HepG2 (cell line): ENCODE data around the gene LRRTM3.

ENCODE experiments used
- MLLT10 ChIP-seq: sonication (generic); formaldehyde crosslinking; IDR thresholded peaks from 2 replicates; pipeline ENCODE4 v1.4.0; 2020; ENCODE audit warnings: missing genetic modification reagents
- POLR2A ChIP-seq, 2 experiments: IDR thresholded peaks; 2 replicates each; pipeline ENCODE4 v1.6.1; 2011; ENCODE audit warnings: low read depth in 2 of 2, low read length in 2 of 2, mild to moderate bottlenecking in 1 of 2, moderate library complexity in 1 of 2; ENCODE audit not compliant: insufficient read depth in 1 of 2
- PREB ChIP-seq: sonication (generic); formaldehyde crosslinking; IDR thresholded peaks from 2 replicates; pipeline ENCODE4 v1.4.0; 2020; ENCODE audit warnings: missing genetic modification reagents
- THAP11 ChIP-seq: IDR thresholded peaks from 2 replicates; pipeline ENCODE4 v1.6.1; 2016; ENCODE audit warnings: missing biosample characterization, missing genetic modification reagents
- ZNF12 ChIP-seq: sonication (generic); formaldehyde crosslinking; IDR thresholded peaks from 2 replicates; pipeline ENCODE4 v1.5.0; 2020; ENCODE audit warnings: missing genetic modification reagents

GRCh38 chr10:66931340-66931948, 5.6 kb downstream of the LRRTM3 start:
- TF ChIP-seq POLR2A (IDR thresholded peaks at IDR 0.05; ENCODE audit: insufficient read depth in 1 of 2, low read depth in 2 of 2, low read length in 2 of 2) (no peak), PREB (CRISPR knock-in tag) (no peak), THAP11 (CRISPR knock-in tag) (no peak), ZNF12 (CRISPR knock-in tag) (no peak), MLLT10 (CRISPR knock-in tag) (no peak)
